Left lobe of liver (tissue), 2 donors: ENCODE data around the gene ATP6V1G3. TPM values are rescaled to one million over a fixed set of nuclear protein-coding genes. Genes with fewer than 3 reads are reported as not detected.
"Not testable (repeated sequence)": the region's sequence is repeated elsewhere in the genome, so short reads cannot be mapped to it uniquely, and the experiment has no call there.

Source experiments
- ATAC-seq: fragments of 200-7000 bp; cut with Tn5 transposase; one replicate; pipeline ENCODE4 v1.9.1; 2020; ENCODE audit warnings: mild to moderate bottlenecking, moderate library complexity
- DNase-seq: peaks from one replicate; pipeline ENCODE4 v3.0.0-alpha.2; 2020; ENCODE audit warnings: low spot score
- total RNA-seq: library from RNA; stranded (reverse); gene quantifications from one replicate; pipeline ENCODE4 v1.2.1, GENCODE V29; 2021
- donor health status: DM: no; HTN: no; CAD: no; lungs with moderate emphysema.
- donor health status: DM: no; HTN: yes; CAD: no.

The ATP6V1G3 gene
- total RNA-seq, 1 donor from 2014 or later, result not detected

DNA sequence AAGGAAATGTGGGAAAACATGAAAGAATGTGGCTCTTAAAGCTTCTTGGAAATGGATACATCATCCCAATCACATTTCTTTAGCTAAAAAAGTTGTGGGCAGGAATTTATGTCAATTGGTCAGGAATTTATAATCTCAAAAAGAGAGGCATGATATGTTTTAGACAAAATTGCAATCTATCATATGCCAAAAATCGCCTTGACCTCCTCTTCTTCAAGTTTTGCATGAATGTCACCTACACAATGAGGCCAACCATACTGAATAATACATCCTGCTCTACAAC lies 42.4 kb downstream of the ATP6V1G3 start:
- ATAC-seq, result no peak
- DNase-seq, result no peak

DNA sequence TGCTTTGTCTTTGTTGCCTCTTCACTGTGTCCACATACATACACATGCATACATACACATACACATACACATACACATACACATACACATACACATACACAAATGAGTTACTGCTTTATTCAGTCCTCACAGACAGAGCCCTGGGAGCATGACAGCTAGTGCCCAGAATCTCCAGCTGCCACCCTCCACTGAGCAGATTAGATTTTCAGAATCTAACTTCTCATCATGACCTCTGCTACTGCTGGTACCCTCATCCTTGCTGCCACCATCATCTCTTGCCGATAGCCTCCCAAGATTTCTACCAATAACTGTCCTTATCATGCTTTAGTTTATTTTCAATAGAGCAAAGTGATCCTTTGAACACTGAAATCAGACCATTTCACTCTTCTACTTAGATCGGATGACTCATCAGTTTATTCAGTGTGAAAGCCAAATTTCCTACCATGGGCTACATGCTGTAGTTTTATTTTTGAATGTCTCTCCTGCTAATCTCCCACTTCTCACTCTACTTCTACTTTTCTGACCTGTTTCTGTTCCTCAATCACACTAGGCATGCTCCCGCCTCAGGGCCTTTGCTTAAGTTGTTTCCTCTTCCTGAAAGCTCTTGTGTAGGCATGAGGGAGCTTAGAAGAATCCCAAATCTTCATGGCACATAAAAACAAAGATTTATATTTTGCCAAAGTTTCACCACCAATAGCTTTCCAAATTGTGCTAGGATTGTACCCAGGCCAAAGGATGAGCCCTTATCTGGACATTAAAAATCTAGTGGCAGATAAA lies 43.0 kb downstream of the ATP6V1G3 start:
- no peak for DNase-seq

DNA sequence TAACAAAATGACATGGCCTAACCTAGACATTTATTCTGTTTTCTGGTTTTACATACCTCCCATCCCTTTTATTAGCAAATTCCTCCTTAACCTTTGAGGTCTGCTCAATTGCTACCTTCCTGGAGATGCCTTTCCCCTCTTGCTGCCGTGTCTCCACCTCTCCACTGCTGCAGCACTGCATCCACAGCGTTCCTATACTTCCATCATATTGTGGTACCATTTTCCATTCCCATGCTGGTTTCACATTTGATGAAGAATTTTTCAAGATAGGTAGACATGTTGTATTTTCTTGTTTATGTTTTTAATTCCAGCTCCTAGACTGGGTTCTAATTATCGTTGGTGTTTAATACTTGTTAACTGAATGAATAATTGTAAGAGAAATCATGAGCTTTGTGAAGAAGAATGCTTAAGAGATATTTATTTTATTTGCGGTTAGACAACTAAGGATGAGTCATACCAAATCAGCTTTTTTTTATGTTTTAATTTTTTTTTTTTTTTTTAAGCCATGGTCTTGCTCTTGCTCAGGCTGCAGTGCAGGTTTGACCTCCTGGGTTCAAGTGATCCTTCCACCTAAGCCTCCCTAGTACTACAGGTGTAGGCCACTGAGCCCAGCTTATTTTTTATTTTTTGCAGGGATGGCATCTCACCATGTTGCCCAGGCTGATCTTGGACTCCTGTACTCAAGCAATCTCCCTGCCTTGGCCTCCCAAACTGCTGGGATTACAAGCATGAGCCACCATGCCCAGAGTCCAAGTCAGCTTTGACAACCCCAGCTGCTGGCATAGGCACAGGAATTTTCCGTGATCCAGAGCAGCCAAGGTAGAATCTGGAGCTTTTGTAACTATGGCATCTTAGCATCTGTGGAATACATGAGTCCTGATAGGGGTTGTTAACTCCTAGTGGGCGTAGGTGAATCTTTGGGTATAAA lies 44.0 kb downstream of the ATP6V1G3 start:
- no peak for ATAC-seq

More for the DNA sequence above, 43.0 kb downstream of the ATP6V1G3 start:
- peak; percentile 23 for ATAC-seq

DNA sequence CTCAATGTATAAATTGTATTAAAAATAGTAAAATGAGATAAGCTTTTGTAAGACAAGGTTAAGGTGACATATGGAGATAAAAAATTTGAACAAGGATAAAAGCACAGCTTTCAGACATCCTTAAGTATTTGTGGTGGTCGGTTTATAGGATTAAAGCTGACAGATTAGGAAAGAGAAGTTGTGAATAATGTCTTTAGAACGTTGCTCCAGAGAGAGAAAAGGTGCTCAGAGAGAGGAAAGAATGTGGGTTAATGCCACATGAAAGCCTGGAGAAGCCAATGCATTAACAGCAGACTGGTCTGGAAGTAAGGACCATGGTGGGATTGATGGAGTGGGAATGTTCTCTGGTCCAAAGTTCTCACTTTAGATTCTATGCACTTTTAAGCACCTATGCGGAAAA lies 44.8 kb downstream of the ATP6V1G3 start:
- DNase-seq (no peak), ATAC-seq (no peak)

More for the DNA sequence above, 44.0 kb downstream of the ATP6V1G3 start:
- DNase-seq, result no peak

DNA sequence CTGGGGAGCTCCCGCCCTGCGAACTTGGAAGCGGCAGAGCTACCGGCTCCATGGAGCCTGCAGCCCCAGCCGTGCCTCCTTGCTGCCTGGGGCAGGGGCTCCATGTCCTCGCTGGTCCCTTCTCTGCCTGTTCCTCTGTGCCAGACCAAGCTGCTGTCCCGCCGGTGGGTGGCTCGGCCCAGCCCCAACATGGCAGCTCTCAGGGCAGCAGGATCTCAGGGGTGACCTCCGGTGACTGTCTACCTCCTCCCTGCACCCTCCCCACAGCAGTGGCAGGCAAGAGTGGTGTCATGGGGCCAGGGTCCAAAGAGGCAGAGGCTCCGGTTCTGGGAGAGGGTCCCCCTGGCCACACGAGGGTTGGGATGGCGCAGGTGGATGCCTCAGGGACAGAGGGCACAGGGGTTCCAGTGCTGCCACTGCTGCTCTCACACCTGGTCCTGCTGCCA lies 45.8 kb downstream of the ATP6V1G3 start:
- no peak for DNase-seq
- ATAC-seq, result no peak

DNA sequence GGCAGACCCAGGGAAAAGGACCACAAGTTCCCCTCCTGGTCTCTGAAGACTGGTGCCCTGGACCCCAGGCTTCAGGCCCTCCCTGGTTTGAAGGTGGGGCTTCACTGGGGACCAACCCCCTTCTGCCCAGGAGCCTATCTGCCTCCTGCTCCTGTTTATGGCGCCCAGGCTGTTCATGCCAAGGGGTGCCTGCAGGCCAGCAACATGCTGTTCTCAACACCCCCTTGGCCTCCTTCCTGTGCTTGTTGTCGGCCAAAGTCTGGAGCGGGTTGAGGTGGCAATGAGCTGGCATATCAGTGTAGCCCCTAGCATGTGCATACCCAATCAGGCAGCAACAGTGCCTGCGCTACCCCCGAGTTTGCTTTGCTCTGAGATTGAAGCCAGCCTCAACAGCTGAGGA lies 46.3 kb downstream of the ATP6V1G3 start:
- no peak for ATAC-seq
- no peak for DNase-seq

DNA sequence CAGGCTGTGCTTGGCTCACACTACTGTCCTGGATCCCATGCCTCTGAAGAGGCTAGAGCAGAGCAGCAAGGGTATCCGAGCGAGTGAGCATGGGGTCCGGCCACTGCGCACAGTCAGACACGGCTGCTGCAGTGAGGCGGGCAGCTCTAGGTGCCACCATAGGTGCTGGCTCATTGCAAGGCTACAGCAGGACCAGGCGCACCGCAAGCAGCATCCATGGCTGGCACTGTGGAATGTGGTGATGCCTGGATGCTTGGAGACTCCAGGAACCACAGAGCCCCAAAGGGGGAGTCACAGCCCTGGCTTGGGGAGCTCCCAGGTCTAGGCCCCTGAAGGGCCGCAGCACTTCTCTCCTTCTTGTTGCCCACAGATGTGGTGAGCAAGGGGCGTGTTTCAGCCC lies 47.2 kb downstream of the ATP6V1G3 start:
- no peak for ATAC-seq
- DNase-seq, result no peak

DNA sequence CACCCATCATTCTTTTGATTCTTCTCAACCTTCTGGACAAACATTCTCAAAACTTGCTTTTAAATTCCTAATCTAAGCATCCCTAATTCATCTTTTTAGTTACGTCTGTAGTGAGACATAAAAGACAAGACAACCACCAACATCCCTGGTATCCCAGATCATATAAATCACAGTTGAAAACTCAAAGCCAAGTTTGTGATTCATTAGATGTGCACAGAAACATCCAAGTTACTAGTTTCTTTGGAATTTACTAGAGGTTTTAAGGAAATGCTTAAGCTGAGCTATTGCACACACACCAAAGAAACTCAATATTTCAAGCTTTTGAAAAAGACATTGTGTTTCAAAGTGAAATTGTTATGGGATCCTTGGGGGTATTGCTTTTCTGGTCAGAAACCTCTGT lies 47.6 kb downstream of the ATP6V1G3 start:
- ATAC-seq (no peak), DNase-seq (no peak)

DNA sequence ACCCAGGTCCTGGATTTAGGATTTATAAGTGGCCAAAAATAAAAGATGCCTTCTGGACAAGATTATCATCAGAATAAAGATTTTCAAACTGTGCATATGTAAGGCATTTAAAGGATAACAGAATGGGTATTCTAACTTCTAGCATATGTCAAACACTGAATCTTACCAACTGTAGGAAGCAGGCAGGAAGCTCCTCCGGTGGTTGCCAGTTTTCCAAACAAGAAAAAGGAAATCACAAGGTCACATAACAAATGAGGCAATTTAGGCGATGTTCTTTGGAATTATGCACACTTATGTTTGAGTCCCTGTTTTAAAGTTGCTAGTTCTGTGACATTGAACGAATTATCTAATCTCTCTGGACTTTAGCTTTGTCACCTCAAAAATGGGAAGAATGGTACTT lies 48.9 kb downstream of the ATP6V1G3 start:
- ATAC-seq (no peak), DNase-seq (no peak)

DNA sequence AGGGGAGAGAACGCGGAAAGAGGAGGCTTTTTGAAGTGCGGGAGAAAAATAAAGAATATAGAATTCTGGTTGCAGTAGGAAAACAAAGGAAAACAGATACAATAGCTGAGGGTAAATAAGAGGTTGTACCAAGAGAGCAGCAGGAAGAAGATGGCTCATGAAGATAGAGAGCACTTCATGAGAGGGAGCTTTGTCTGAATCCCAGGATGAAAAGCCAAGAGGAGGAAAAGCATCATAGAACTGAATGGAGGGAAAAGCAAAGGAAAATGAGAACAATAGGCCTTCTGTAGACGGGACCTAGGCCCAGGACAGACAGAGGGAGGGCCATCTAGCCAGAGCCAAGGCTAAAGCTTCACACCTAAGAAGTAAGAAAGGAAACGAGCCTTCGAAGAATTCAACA lies 49.5 kb downstream of the ATP6V1G3 start:
- no peak for ATAC-seq
- DNase-seq, result no peak

DNA sequence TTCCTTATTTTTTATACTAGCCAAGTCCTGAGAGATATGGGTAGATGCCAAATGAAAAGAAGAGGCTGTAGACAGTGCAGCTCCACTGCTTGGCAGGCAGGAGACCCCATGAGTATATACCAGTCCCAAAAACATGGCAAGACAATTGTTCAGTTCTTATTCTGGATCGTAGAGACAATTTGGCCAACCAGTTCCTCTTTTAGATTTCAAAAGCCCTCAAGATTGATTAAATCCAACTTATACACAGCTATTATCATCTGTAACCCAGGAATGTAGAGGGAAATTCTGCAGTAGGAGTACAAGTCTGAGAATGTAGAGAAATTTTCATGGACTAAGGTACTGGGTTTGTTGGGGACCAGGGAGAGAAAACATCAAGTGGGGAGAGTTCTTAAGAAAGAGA lies 50.3 kb downstream of the ATP6V1G3 start:
- DNase-seq (no peak), ATAC-seq (no peak)

DNA sequence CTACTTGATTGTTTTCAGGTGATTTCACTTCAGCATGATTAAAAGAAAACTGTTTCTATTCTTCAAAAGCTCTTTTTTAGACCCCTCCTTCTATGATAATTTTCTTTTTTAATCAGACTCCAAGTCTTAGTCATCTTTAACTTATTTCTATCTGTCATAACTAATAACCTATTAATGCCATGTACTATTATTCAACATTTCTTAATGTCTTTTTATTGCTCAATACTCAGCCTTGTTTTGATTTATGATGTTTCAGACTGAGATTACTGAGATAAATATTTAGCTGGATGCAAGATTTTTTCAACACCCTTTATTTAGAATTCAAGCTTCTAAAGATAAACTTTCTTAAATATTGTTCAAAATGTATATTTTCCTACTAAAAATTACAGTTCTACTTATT lies 53.6 kb downstream of the ATP6V1G3 start:
- no peak for DNase-seq
- no peak for ATAC-seq

DNA sequence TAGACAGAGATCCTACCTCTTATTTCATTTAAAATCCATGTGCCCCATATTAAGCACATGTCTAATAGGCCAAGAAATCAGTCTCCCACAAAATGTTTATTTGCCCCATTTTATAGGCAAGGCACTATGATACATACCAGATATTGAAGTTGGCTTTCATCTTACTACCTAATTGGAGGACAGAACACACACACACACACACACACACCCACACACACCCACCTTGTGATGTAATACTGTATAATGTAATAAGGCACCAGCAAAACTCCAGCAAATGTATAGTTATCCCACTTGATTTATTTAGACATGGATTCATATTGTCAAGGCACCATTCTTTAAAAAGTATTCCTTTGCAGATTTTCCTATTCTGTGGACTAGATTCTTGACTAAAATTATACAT lies 56.8 kb downstream of the ATP6V1G3 start:
- DNase-seq (no peak), ATAC-seq (no peak)

DNA sequence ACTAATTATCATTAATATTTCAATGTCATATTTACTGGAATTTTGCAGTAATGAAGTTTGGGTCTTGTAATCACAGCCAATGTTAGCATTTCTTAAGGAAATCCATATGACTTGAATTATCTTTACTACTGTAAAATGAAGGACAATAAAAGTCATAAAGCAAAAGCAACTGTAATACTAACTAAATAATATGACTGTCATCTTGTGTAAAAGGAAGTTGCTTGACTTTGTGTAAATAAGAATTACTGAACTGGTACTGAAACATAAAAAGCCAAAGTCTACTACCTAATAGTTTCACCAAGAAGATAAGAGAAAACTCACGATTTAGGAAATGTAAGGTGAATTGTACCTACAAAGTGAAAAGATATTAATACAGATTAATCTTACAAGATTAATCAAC lies 57.5 kb downstream of the ATP6V1G3 start:
- no peak for ATAC-seq
- no peak for DNase-seq

DNA sequence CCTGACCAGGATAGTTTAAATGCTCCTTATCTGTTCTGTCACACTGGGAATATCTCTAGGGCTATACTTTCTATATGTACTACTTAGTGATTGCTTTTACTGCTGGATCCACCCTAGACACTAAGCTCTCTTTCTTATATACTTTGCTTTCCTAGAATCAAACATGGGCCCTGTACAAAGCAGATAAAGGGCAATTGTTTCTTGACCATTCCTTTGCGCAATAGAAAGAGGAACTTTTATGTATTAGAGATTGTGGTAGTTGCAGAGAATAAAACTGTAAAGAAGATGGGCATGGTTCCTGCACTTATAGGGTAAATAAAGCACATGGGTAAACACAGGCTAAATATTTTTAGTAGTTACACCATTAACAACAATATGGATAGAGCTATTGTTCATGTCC lies 58.8 kb downstream of the ATP6V1G3 start:
- ATAC-seq, result no peak

DNA sequence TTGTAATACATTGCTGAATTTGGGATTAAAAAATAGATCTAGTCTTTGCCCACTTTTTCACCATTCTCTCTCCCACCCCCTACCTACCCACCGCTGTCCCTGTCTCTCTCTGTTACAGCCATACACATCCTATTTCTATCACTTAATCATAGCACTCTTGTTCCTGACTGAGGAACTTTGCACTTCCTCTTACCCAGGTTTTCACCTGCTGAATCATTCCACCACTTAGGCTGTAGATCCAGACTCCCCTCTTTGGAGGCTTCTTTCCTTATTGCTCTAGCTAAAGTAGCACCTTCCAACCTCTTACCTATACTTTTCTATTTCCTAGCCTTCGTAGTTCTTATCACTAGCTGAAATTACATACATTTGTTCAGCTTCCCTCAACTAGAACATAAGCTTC lies 59.6 kb downstream of the ATP6V1G3 start:
- ATAC-seq (no peak), DNase-seq (no peak)

More for the DNA sequence above, 58.8 kb downstream of the ATP6V1G3 start:
- no peak for DNase-seq

DNA sequence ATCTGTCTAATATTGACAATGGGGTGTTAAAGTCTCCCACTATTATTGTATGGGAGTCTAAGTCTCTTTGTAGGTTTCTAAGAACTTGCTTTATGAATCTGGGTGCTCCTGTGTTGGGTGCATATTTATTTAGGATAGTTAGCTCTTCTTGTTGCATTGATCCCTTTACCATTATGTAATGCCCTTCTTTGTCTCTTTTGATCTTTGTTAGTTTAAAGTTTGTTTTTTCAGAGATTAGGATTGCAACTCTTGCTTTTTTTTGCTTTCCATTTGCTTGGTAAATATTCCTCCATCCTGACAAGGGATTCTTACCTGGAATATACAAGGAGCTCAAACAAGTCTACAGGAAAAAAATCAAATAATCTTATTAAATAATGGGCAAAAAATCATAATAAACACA lies 63.1 kb downstream of the ATP6V1G3 start:
- ATAC-seq, DNase-seq: not testable (repeated sequence)

Other genes starting within 250 kb of the ATP6V1G3 start
- 5.4 TPM for gene PTPRC, start 98.4 kb upstream of the ATP6V1G3 start, total RNA-seq